ENCODE measurements around the gene TAF1A. TPM values are rescaled to one million over a fixed set of nuclear protein-coding genes. Genes with fewer than 3 reads are reported as not detected.

Gene TAF1A
- 1.9 and 5.9 TPM in 2 replicates for total RNA-seq

GRCh38 chr1:222589462-222590302 is at the start of gene TAF1A:
Gene TAF1A, minus strand, starts transcription at chr1:222589933.

DNA sequence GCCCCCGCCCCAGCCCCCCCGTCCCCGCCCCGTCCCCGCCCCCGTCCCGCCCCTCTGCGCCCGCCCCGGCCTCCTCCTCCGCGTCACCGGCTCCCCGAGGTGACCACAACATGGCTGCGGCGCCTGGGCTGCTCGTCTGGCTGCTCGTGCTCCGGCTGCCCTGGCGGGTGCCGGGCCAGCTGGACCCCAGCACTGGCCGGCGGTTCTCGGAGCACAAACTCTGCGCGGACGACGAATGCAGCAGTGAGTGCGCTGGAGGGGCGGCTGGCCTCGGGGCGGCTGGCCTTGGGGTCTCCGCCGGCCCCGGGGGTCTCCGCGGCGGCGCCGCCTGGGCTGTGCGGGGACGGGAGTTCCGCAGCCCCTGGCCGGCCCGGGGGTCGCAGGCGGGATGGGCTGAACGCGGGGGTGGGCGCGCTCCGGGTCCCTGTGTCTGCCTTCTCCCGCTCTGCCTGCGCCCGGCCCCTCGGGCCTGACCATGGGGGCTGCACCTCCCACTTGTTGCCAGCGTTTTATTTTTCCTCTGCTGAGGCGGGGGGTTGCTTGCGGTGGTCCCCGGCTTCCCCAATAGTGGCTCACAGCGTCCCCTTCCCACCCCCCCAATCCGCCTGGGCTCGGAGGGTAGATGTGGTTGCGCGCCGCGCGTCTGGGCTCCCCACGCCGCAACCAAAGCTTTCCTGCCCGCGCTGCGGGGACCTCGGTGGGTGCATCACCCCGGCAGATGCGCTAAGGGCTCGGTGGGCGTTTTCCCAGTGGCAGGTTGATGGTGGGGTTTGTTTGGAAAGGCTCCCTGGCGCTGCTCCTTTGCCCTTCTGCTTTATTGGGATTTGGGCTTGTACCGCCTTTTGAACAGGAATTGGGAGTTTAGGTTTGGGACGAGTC is 28.5 kb upstream of the TAF1A start, which contains the start of gene MIA3:
TSS of gene MIA3 (plus strand) at position 97 of the 879 bp plus-strand sequence. CDS start at position 111, 14 bp downstream.

GRCh38 chr1:222547944-222548671 is 41.6 kb downstream of the TAF1A start, which contains the start of gene HHIPL2:
Gene HHIPL2, minus strand, starts transcription at chr1:222548104. Its CDS starts 60 bp downstream, at chr1:222548044.

Other genes with a start within 250 kb of the TAF1A start
- not detected in 2 replicates for gene HHIPL2, start 41.8 kb downstream of the TAF1A start, total RNA-seq
- 15.1 and 19.7 TPM in 2 replicates for gene MIA3, start 28.2 kb upstream of the TAF1A start, total RNA-seq
- 22.7 and 29.6 TPM in 2 replicates for gene AIDA, start 122.6 kb upstream of the TAF1A start, total RNA-seq
- 29.8 and 35.1 TPM in 2 replicates for gene BROX, start 122.6 kb upstream of the TAF1A start, total RNA-seq
- not detected in 2 replicates for gene FAM177B, start 147.3 kb upstream of the TAF1A start, total RNA-seq
- gene DISP1, start 225.1 kb upstream of the TAF1A start, total RNA-seq = 0.70 and 0.99 TPM in 2 replicates

Measured in airway epithelial cell (primary cell).